Activated T-cell treated with anti-CD3 and anti-CD28 coated beads, Interleukin-2, amount 50 U/mL, for 72 hours (primary cell): ENCODE measurements around the gene NOX5. TPM values are rescaled to one million over a fixed set of nuclear protein-coding genes. Genes with fewer than 3 reads are reported as not detected.

Experiments used
- ATAC-seq, 2 donors: fragments of 150-1000 bp; cut with Tn5 transposase; replicated peaks in 1 of 2; 2 replicates each; pipeline ENCODE4 v1.10.0; 2021; ENCODE audit warnings: moderate library complexity in 2 of 2, mild to moderate bottlenecking in 1 of 2
- DNase-seq, 2 donors: peaks; one replicate each; pipeline ENCODE4 v3.0.0; 2021 to 2022; ENCODE audit warnings: mixed read lengths in 1 of 2
- H3K27ac Mint-ChIP-seq: one replicate; pipeline ENCODE4 v1.8.0; 2022; ENCODE audit warnings: mild to moderate bottlenecking, moderate library complexity, mixed read lengths
- H3K27me3 Mint-ChIP-seq: one replicate; pipeline ENCODE4 v1.8.0; 2022; ENCODE audit warnings: low read depth, mixed read lengths
- H3K36me3 Mint-ChIP-seq, 2 donors: one replicate each; pipeline ENCODE4 v1.8.0; 2022; ENCODE audit warnings: mixed read lengths in 2 of 2, mild to moderate bottlenecking in 1 of 2; ENCODE audit not compliant: insufficient read depth in 2 of 2
- H3K4me1 Mint-ChIP-seq: one replicate; pipeline ENCODE4 v1.8.0; 2022; ENCODE audit warnings: low read depth, mixed read lengths
- H3K4me3 Mint-ChIP-seq, 2 donors: one replicate each; pipeline ENCODE4 v1.8.0; 2022; ENCODE audit warnings: mild to moderate bottlenecking in 2 of 2, mixed read lengths in 2 of 2, moderate library complexity in 2 of 2
- H3K9me3 Mint-ChIP-seq, 2 donors: one replicate each; pipeline ENCODE4 v1.8.0; 2022; ENCODE audit warnings: mixed read lengths in 2 of 2
- total RNA-seq, 2 donors: library from RNA; stranded (reverse); gene quantifications; one replicate each; pipeline ENCODE4 v1.2.3, GENCODE V29; 2022

The NOX5 gene
- total RNA-seq, 2 donors from 2014 or later: not detected

- no peak for ATAC-seq
- Mint-ChIP-seq H3K36me3 (no peaks in the 10 kb centered on the region), H3K27ac (no peak overlapping the region), H3K4me3 (no peak overlapping the region), H3K4me1 (no peaks in the 10 kb centered on the region), H3K27me3 (peaks cover 32% of the 10 kb centered on the region), H3K9me3 (no peaks in the 10 kb centered on the region)
- no peak for DNase-seq
Observed at GRCh38 chr15:68984586-68984985, 29.9 kb upstream of the NOX5 start.

GRCh38 chr15:68985361-68985891, 29.1 kb upstream of the NOX5 start:
- H3K4me3 Mint-ChIP-seq: no peak overlapping the region
- no peaks in the 10 kb centered on the region for H3K36me3 Mint-ChIP-seq
- H3K27me3 Mint-ChIP-seq: peaks cover 30% of the 10 kb centered on the region
- no peak for DNase-seq
- H3K27ac Mint-ChIP-seq: no peak overlapping the region
- H3K4me1 Mint-ChIP-seq: no peaks in the 10 kb centered on the region
- H3K9me3 Mint-ChIP-seq: no peaks in the 10 kb centered on the region
- ATAC-seq: no peak

GRCh38 chr15:68986322-68986721, 28.2 kb upstream of the NOX5 start:
- Mint-ChIP-seq H3K27me3 (peaks cover 33% of the 10 kb centered on the region), H3K9me3 (no peaks in the 10 kb centered on the region), H3K27ac (no peak overlapping the region), H3K4me1 (no peaks in the 10 kb centered on the region), H3K36me3 (no peaks in the 10 kb centered on the region), H3K4me3 (no peak overlapping the region)
- ATAC-seq: no peak
- no peak for DNase-seq

- DNase-seq (no peak), ATAC-seq (no peak)
- H3K9me3 Mint-ChIP-seq: no peaks in the 10 kb centered on the region
- peaks cover 33% of the 10 kb centered on the region for H3K27me3 Mint-ChIP-seq
- no peaks in the 10 kb centered on the region for H3K4me1 Mint-ChIP-seq
- H3K36me3 Mint-ChIP-seq: no peaks in the 10 kb centered on the region
- no peak overlapping the region for H3K4me3 Mint-ChIP-seq
- H3K27ac Mint-ChIP-seq: no peak overlapping the region
Observed at GRCh38 chr15:68987120-68987519, 27.4 kb upstream of the NOX5 start.

- H3K4me1 Mint-ChIP-seq: no peaks in the 10 kb centered on the region
- no peaks in the 10 kb centered on the region for H3K9me3 Mint-ChIP-seq
- DNase-seq (no peak), ATAC-seq (no peak)
- H3K4me3 Mint-ChIP-seq: no peak overlapping the region
- no peak overlapping the region for H3K27ac Mint-ChIP-seq
- H3K36me3 Mint-ChIP-seq: no peaks in the 10 kb centered on the region
- peaks cover 33% of the 10 kb centered on the region for H3K27me3 Mint-ChIP-seq
Observed at GRCh38 chr15:68987676-68988075, 26.8 kb upstream of the NOX5 start.

GRCh38 chr15:68989541-68990230, 24.8 kb upstream of the NOX5 start:
- no peaks in the 10 kb centered on the region for H3K9me3 Mint-ChIP-seq
- H3K4me3 Mint-ChIP-seq: no peak overlapping the region
- H3K4me1 Mint-ChIP-seq: no peaks in the 10 kb centered on the region
- ATAC-seq: no peak
- H3K27me3 Mint-ChIP-seq: peaks cover 29% of the 10 kb centered on the region
- no peaks in the 10 kb centered on the region for H3K36me3 Mint-ChIP-seq
- DNase-seq: no peak
- H3K27ac Mint-ChIP-seq: no peak overlapping the region

GRCh38 chr15:68990231-68990991, 24.1 kb upstream of the NOX5 start:
- DNase-seq: no peak
- Mint-ChIP-seq H3K36me3 (no peaks in the 10 kb centered on the region), H3K4me1 (no peaks in the 10 kb centered on the region), H3K4me3 (no peak overlapping the region), H3K27me3 (peaks cover 24% of the 10 kb centered on the region), H3K27ac (no peak overlapping the region), H3K9me3 (no peaks in the 10 kb centered on the region)
- no peak for ATAC-seq

- Mint-ChIP-seq H3K4me3 (no peak overlapping the region), H3K36me3 (no peaks in the 10 kb centered on the region), H3K27ac (no peak overlapping the region), H3K27me3 (peaks cover 24% of the 10 kb centered on the region), H3K9me3 (no peaks in the 10 kb centered on the region), H3K4me1 (no peaks in the 10 kb centered on the region)
- no peak for DNase-seq
- no peak for ATAC-seq
Observed at GRCh38 chr15:68990992-68991500, 23.4 kb upstream of the NOX5 start.

GRCh38 chr15:68991723-68992122, 22.8 kb upstream of the NOX5 start:
- Mint-ChIP-seq H3K36me3 (no peaks in the 10 kb centered on the region), H3K27ac (no peak overlapping the region), H3K4me1 (no peaks in the 10 kb centered on the region), H3K4me3 (no peak overlapping the region), H3K27me3 (peaks cover 24% of the 10 kb centered on the region), H3K9me3 (no peaks in the 10 kb centered on the region)
- DNase-seq: no peak
- no peak for ATAC-seq

- ATAC-seq: no peak
- Mint-ChIP-seq H3K27ac (no peak overlapping the region), H3K9me3 (no peaks in the 10 kb centered on the region), H3K4me3 (no peak overlapping the region), H3K4me1 (no peaks in the 10 kb centered on the region), H3K27me3 (peaks cover 20% of the 10 kb centered on the region), H3K36me3 (no peaks in the 10 kb centered on the region)
- DNase-seq: no peak
Observed at GRCh38 chr15:68992696-68993095, 21.8 kb upstream of the NOX5 start.

GRCh38 chr15:68993276-68993675, 21.2 kb upstream of the NOX5 start:
- Mint-ChIP-seq H3K27ac (no peak overlapping the region), H3K27me3 (peaks cover 14% of the 10 kb centered on the region), H3K4me1 (no peaks in the 10 kb centered on the region), H3K36me3 (no peaks in the 10 kb centered on the region), H3K4me3 (no peak overlapping the region), H3K9me3 (no peaks in the 10 kb centered on the region)
- no peak for ATAC-seq
- DNase-seq: no peak

- Mint-ChIP-seq H3K4me1 (no peaks in the 10 kb centered on the region), H3K27ac (no peak overlapping the region), H3K36me3 (no peaks in the 10 kb centered on the region), H3K9me3 (no peaks in the 10 kb centered on the region), H3K4me3 (no peak overlapping the region), H3K27me3 (peaks cover 8% of the 10 kb centered on the region)
- no peak for ATAC-seq
- no peak for DNase-seq
Observed at GRCh38 chr15:68994149-68994548, 20.3 kb upstream of the NOX5 start.

GRCh38 chr15:68994981-68995761, 19.3 kb upstream of the NOX5 start:
- H3K36me3 Mint-ChIP-seq: no peaks in the 10 kb centered on the region
- no peak for ATAC-seq
- H3K27ac Mint-ChIP-seq: no peak overlapping the region
- no peak for DNase-seq
- no peaks in the 10 kb centered on the region for H3K4me1 Mint-ChIP-seq
- peaks cover 8% of the 10 kb centered on the region for H3K27me3 Mint-ChIP-seq
- H3K9me3 Mint-ChIP-seq: no peaks in the 10 kb centered on the region
- H3K4me3 Mint-ChIP-seq: no peak overlapping the region
